Neuronal stem cell (in vitro differentiated cells): ENCODE data around the gene MAGEA9B.

Experiments
- DNase-seq: peaks from one replicate; pipeline ENCODE4 v3.0.0-alpha.2; 2013; ENCODE audit warnings: low spot score
- H2AFZ ChIP-seq: one replicate; pipeline ENCODE4 v1.6.1; 2013; ENCODE audit warnings: mild to moderate bottlenecking, low read length, inconsistent platforms
- H2AK5ac ChIP-seq: 2 replicates; pipeline ENCODE4 v1.6.1; 2013; ENCODE audit warnings: low read depth, mild to moderate bottlenecking, inconsistent platforms, low read length, moderate library complexity, mixed read lengths
- H2BK120ac ChIP-seq: 2 replicates; pipeline ENCODE4 v1.6.1; 2013; ENCODE audit warnings: low read depth, mild to moderate bottlenecking, inconsistent platforms, low read length, moderate library complexity, mixed read lengths
- H2BK12ac ChIP-seq: one replicate; pipeline ENCODE4 v1.6.1; 2013; ENCODE audit warnings: low read length, inconsistent platforms
- H2BK15ac ChIP-seq: 2 replicates; pipeline ENCODE4 v1.6.1; 2013; ENCODE audit warnings: mild to moderate bottlenecking, low read length, inconsistent platforms, mixed read lengths
- H2BK5ac ChIP-seq: one replicate; pipeline ENCODE4 v1.6.1; 2013; ENCODE audit warnings: inconsistent platforms, mild to moderate bottlenecking, low read length, moderate library complexity
- H3K14ac ChIP-seq: one replicate; pipeline ENCODE4 v1.6.1; 2013; ENCODE audit warnings: low read length, inconsistent platforms
- H3K18ac ChIP-seq: 2 replicates; pipeline ENCODE4 v1.6.1; 2013; ENCODE audit warnings: low read length, inconsistent platforms
- H3K23ac ChIP-seq: 2 replicates; pipeline ENCODE4 v1.6.1; 2013; ENCODE audit warnings: low read depth, mild to moderate bottlenecking, mixed read lengths, low read length, inconsistent platforms; ENCODE audit not compliant: poor library complexity
- H3K27ac ChIP-seq: replicated peaks from 3 replicates; pipeline ENCODE4 v1.5.1; 2013; ENCODE audit warnings: low read length, inconsistent platforms
- H3K27me3 ChIP-seq, 3 experiments: 2 replicates each; pipeline ENCODE4 v1.6.1; 2013; ENCODE audit warnings: low read length in 3 of 3, mild to moderate bottlenecking in 2 of 3, inconsistent platforms in 1 of 3, low read depth in 1 of 3, mixed read lengths in 1 of 3, moderate library complexity in 1 of 3; ENCODE audit not compliant: control insufficient read depth in 3 of 3, insufficient read depth in 3 of 3
- H3K36me3 ChIP-seq, 2 donors: replicated peaks in 1 of 2; 2 replicates each; pipeline ENCODE4 v1.6.1; 2013; ENCODE audit warnings: low read length in 2 of 2; ENCODE audit not compliant: control insufficient read depth in 2 of 2, insufficient read depth in 2 of 2
- H3K4ac ChIP-seq: 2 replicates; pipeline ENCODE4 v1.6.1; 2013; ENCODE audit warnings: inconsistent platforms, mild to moderate bottlenecking, low read length, moderate library complexity
- H3K4me1 ChIP-seq, 2 donors: 1 replicate in 1 of 2; 2 replicates in 1 of 2; pipeline ENCODE4 v1.6.1; 2013; ENCODE audit warnings: low read length in 2 of 2, low read depth in 1 of 2; ENCODE audit not compliant: control insufficient read depth in 2 of 2, insufficient read depth in 1 of 2
- H3K4me2 ChIP-seq: one replicate; pipeline ENCODE4 v1.6.1; 2013; ENCODE audit warnings: mild to moderate bottlenecking, low read length, inconsistent platforms; ENCODE audit not compliant: insufficient read depth, poor library complexity, severe bottlenecking
- H3K4me3 ChIP-seq, 2 donors: 2 replicates each; pipeline ENCODE4 v1.5.1; 2013; ENCODE audit warnings: low read length in 2 of 2, mild to moderate bottlenecking in 2 of 2, inconsistent platforms in 1 of 2, moderate library complexity in 1 of 2
- H3K79me1 ChIP-seq: one replicate; pipeline ENCODE4 v1.6.1; 2013; ENCODE audit warnings: low read depth, mild to moderate bottlenecking, inconsistent platforms, low read length, moderate library complexity
- H3K9ac ChIP-seq: one replicate; pipeline ENCODE4 v1.6.1; 2013; ENCODE audit warnings: mild to moderate bottlenecking, low read depth, low read length, inconsistent platforms; ENCODE audit not compliant: poor library complexity
- H3K9me3 ChIP-seq, 2 donors: replicated peaks in 1 of 2; 2 replicates each; pipeline versions ENCODE3 to v1.6.1; 2013; ENCODE audit warnings: low read length in 2 of 2, mild to moderate bottlenecking in 2 of 2, inconsistent platforms in 1 of 2, low read depth in 1 of 2, mixed read lengths in 1 of 2, moderate library complexity in 1 of 2; ENCODE audit not compliant: control insufficient read depth in 2 of 2, insufficient read depth in 1 of 2
- H4K8ac ChIP-seq: one replicate; pipeline ENCODE4 v1.6.1; 2013; ENCODE audit warnings: low read depth, mild to moderate bottlenecking, inconsistent platforms, low read length, moderate library complexity
- H4K91ac ChIP-seq: one replicate; pipeline ENCODE4 v1.6.1; 2013; ENCODE audit warnings: low read length, low read depth, mild to moderate bottlenecking, inconsistent platforms; ENCODE audit not compliant: poor library complexity
- WGBS, 2 donors: extraction: QIAGEN DNeasy Blood & Tissue Kit; methylation state at CpG; one replicate each; pipeline ENCODE4 v1.1.7; 2013; ENCODE audit warnings: missing lambda C conversion rate in 2 of 2, mixed read lengths in 1 of 2; ENCODE audit not compliant: insufficient read length in 2 of 2, insufficient replicate concordance in 1 of 2; ENCODE audit errors: extremely low coverage in 2 of 2; 5-methylcytosine and 5-hydroxymethylcytosine counted together

MAGEA9B gene

DNA sequence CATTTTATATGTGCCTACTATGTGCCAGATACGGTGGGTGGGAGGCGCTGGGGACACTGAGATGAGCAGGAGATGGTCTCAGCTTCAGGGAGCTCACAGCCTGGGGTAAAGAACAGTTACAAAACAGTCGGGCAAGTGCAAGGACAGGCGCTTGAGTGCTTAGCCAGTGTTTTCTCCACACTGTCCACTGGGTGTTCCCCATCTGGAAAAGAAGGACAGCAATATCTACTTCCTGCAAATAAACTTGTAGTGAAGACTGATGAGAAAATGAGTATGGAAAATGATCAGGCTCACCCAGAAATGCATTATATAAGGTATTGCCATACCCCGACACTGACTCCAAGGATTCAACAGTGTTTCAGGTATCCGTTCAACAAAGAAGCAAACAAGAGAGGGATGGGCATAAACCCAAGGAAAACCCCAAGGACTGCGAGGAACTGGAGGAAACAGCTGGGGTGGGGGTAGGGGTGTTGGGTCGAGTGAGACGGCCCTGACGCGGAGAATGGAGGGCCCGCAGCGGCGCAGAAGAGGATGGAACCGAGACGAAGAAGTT is 43.5 kb upstream of the MAGEA9B start:
- no peaks in the 10 kb centered on the region for H3K9me3 ChIP-seq
- no peak overlapping the region for H2BK5ac ChIP-seq
- H3K4me1 ChIP-seq: no peaks in the 10 kb centered on the region
- no peak overlapping the region for H2AK5ac ChIP-seq
- no peak overlapping the region for H2BK120ac ChIP-seq
- H4K91ac ChIP-seq: no peak overlapping the region
- H2BK15ac ChIP-seq: no peak overlapping the region
- peak overlapping the region; percentile 68 to 96 for H3K4me3 ChIP-seq
- DNase-seq: no peak
- no peak overlapping the region for H3K14ac ChIP-seq
- peak overlapping the region; percentile 91 for H2AFZ ChIP-seq
- H3K23ac ChIP-seq: no peak overlapping the region
- WGBS, 2 donors: no CpG with 5 or more reads among the region's 16 CpGs
- no peak overlapping the region for H4K8ac ChIP-seq
- H3K36me3 ChIP-seq: no peaks in the 10 kb centered on the region
- H3K18ac ChIP-seq: no peak overlapping the region
- peaks cover 1% of the 10 kb centered on the region for H3K79me1 ChIP-seq
- H3K4me2 ChIP-seq: peak overlapping the region; percentile 40
- H2BK12ac ChIP-seq: no peak overlapping the region
- peaks cover 0 to 18% (median 3%) of the 10 kb centered on the region in 3 experiments for H3K27me3 ChIP-seq
- no peak overlapping the region for H3K4ac ChIP-seq
- H3K9ac ChIP-seq: peak overlapping the region; percentile 77
- no peak overlapping the region for H3K27ac ChIP-seq

DNA sequence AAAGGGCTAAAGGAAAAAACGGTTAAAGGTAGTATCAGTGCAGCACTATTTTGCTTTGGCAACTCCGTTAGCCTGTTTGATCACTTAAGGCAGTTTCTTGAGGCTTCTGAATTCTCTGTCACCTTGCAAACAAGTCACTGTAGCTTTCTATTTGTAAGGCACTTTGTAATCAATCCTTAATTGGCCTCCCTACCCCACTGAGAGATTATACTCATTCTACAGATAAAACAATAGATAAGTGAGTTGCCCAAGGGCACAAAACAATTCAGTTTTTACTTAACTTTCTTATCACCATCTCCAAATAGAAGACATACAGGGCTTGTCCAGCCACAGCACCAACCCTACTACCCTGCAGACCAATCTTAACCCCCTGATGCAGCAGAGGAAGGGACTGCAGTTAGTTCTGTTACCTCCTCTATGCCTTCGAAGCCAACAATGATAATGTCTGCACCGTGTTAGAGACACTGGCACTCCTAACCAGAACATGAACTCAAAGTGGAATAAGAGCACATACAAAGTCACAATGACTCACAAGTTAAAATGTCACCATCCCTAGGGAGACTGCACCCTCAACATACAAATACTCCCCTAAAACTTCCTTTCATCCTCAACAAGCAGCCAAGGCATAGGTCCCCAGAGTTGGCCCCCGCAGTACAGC is 42.6 kb upstream of the MAGEA9B start:
- H4K8ac ChIP-seq: no peak overlapping the region
- H3K4me2 ChIP-seq: peak overlapping the region; percentile 11
- H3K27me3 ChIP-seq: peaks cover 0 to 14% (median 3%) of the 10 kb centered on the region in 3 experiments
- H2BK120ac ChIP-seq: no peak overlapping the region
- DNase-seq: no peak
- H3K36me3 ChIP-seq: no peaks in the 10 kb centered on the region
- no peak overlapping the region for H3K27ac ChIP-seq
- no peak overlapping the region for H2BK15ac ChIP-seq
- H3K9ac ChIP-seq: no peak overlapping the region
- no peak overlapping the region for H3K4ac ChIP-seq
- no peaks in the 10 kb centered on the region for H3K4me1 ChIP-seq
- no peak overlapping the region for H2AK5ac ChIP-seq
- H2AFZ ChIP-seq: no peak overlapping the region
- H2BK5ac ChIP-seq: no peak overlapping the region
- H3K79me1 ChIP-seq: peaks cover 1% of the 10 kb centered on the region
- no peak overlapping the region for H4K91ac ChIP-seq
- no peak overlapping the region for H3K18ac ChIP-seq
- H3K23ac ChIP-seq: no peak overlapping the region
- no peak overlapping the region for H2BK12ac ChIP-seq
- no CpG with 5 or more reads among the region's 5 CpGs for WGBS, 2 donors
- no peak overlapping the region for H3K14ac ChIP-seq
- no peaks in the 10 kb centered on the region for H3K9me3 ChIP-seq
- peak overlapping the region in 1 of 2 donors; percentile 68 for H3K4me3 ChIP-seq

DNA sequence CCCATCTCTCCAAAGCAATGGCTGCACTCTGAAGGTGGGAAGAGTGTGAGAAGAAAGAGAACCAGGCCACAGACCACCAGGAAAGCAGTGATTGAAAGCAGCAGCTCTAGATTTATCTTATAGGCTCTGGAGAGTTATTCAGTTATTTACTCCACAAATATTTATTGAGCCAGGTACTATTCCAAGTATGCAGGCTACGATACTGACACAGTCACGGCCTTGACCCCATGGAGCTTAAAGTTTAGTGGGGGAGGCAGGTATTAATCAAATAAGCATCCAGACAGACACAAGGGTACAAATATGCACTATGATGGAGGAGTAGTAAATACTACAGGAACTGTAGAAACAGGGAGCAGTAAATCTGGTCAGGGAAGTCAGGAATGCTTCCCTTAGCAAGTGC is 41.5 kb upstream of the MAGEA9B start:
- Histone ChIP-seq H3K14ac (no peak overlapping the region), H3K27me3 (peaks cover 0 to 14% (median 3%) of the 10 kb centered on the region in 3 experiments), H3K4me1 (no peaks in the 10 kb centered on the region), H2BK15ac (no peak overlapping the region), H2AFZ (no peak overlapping the region), H3K4me3 (no peak overlapping the region), H3K4me2 (no peak overlapping the region), H3K36me3 (no peaks in the 10 kb centered on the region), H4K8ac (no peak overlapping the region), H3K9me3 (no peaks in the 10 kb centered on the region), H2BK12ac (no peak overlapping the region), H3K4ac (no peak overlapping the region), H3K79me1 (peaks cover 1% of the 10 kb centered on the region), H3K9ac (no peak overlapping the region), H2BK5ac (no peak overlapping the region), H3K18ac (no peak overlapping the region), H4K91ac (no peak overlapping the region), H3K27ac (no peak overlapping the region), H2BK120ac (no peak overlapping the region), H3K23ac (no peak overlapping the region), H2AK5ac (no peak overlapping the region)
- DNase-seq: no peak
- WGBS, 2 donors: no CpG with 5 or more reads among the region's 2 CpGs

DNA sequence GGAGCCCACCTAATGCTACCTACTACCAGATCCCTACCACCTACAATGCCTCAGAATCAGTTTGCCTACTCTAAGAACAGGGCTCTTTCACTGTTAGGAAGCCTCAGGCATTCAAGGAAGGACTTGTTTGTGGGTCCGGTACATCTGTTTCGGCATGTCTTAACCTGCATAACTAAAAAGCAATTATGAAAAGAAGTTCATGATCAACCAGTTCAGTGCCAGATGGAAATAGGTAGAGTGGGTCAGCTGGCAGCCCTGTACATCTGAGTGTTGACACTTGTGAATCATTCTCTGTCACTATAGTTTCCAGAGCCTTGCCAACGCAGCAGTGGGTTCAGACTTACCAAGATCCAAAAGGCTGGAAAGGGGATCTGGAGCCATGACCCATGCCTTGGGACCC is 41.0 kb upstream of the MAGEA9B start:
- Histone ChIP-seq H2AK5ac (no peak overlapping the region), H3K4me2 (no peak overlapping the region), H3K14ac (no peak overlapping the region), H4K91ac (no peak overlapping the region), H3K79me1 (peaks cover 1% of the 10 kb centered on the region), H3K9ac (no peak overlapping the region), H3K36me3 (no peaks in the 10 kb centered on the region), H2BK15ac (no peak overlapping the region), H2BK120ac (no peak overlapping the region), H3K9me3 (no peaks in the 10 kb centered on the region), H3K27ac (no peak overlapping the region), H3K4me3 (no peak overlapping the region), H3K4me1 (no peaks in the 10 kb centered on the region), H4K8ac (no peak overlapping the region), H2BK5ac (no peak overlapping the region), H3K27me3 (peaks cover 0 to 12% (median 3%) of the 10 kb centered on the region in 3 experiments), H3K4ac (no peak overlapping the region), H2AFZ (no peak overlapping the region), H3K18ac (no peak overlapping the region), H3K23ac (no peak overlapping the region), H2BK12ac (no peak overlapping the region)
- no CpG with 5 or more reads among the region's 3 CpGs for WGBS, 2 donors
- no peak for DNase-seq
